Activated CD8-positive, alpha-beta memory T cell treated with anti-CD3 and anti-CD28 coated beads, Interleukin-2, amount 50 U/mL, for 24 hours (primary cell): ENCODE results near the gene YTHDF1.
"Not testable (repeated sequence)": the region's sequence is repeated elsewhere in the genome, so short reads cannot be mapped to it uniquely, and the experiment has no call there.

Source experiments
- DNase-seq: peaks from one replicate; pipeline ENCODE4 v3.0.0-alpha.2; 2020; ENCODE audit errors: extremely low read depth

The YTHDF1 gene

GRCh38 chr20:63227260-63227659 is 11.3 kb upstream of the YTHDF1 start:
- DNase-seq, result no peak

- no peak for DNase-seq
These were observed 10.4 kb upstream of the YTHDF1 start for GRCh38 chr20:63226042-63226943.

GRCh38 chr20:63225082-63225454 is 9.1 kb upstream of the YTHDF1 start:
- no peak for DNase-seq

- no peak for DNase-seq
These were observed 8.6 kb upstream of the YTHDF1 start for GRCh38 chr20:63224412-63225081.

- no peak for DNase-seq
These were observed 7.9 kb upstream of the YTHDF1 start for GRCh38 chr20:63223826-63224207.

GRCh38 chr20:63223121-63223825 is 7.3 kb upstream of the YTHDF1 start:
- DNase-seq, result no peak

GRCh38 chr20:63222541-63222940 is 6.6 kb upstream of the YTHDF1 start:
- DNase-seq, result no peak

GRCh38 chr20:63221400-63222053 is 5.6 kb upstream of the YTHDF1 start:
- not testable (repeated sequence) for DNase-seq

- DNase-seq, result no peak
These were observed 4.9 kb upstream of the YTHDF1 start for GRCh38 chr20:63220696-63221399.

- no peak for DNase-seq
These were observed 4.1 kb upstream of the YTHDF1 start for GRCh38 chr20:63219866-63220521.

- no peak for DNase-seq
These were observed 3.5 kb upstream of the YTHDF1 start for GRCh38 chr20:63219447-63219821.

- no peak for DNase-seq
These were observed 2.9 kb upstream of the YTHDF1 start for GRCh38 chr20:63218701-63219446.

GRCh38 chr20:63217706-63218105 is 1.8 kb upstream of the YTHDF1 start:
- no peak for DNase-seq

- no peak for DNase-seq
These were observed 1.0 kb upstream of the YTHDF1 start for GRCh38 chr20:63216849-63217471.

GRCh38 chr20:63215101-63216040 is 560 bp downstream of the YTHDF1 start:
- no peak for DNase-seq

- DNase-seq, result no peak
These were observed 1.4 kb downstream of the YTHDF1 start for GRCh38 chr20:63214514-63214913.

- no peak for DNase-seq
These were observed 3.1 kb downstream of the YTHDF1 start for GRCh38 chr20:63212792-63213191.

GRCh38 chr20:63212393-63212730 is 3.6 kb downstream of the YTHDF1 start:
- DNase-seq, result no peak
